ENCODE data around the gene DNAJC28. TPM values are rescaled to one million over a fixed set of nuclear protein-coding genes. Genes with fewer than 3 reads are reported as not detected.

DNAJC28 gene
- total and polyA plus RNA-seq, 9 of the 15 experiments (the other 6 are each of a cell fraction or from before 2014, with no cell fraction given) = 0.68 to 2.5 (median 1.1) TPM

- TF ChIP-seq CHD7 (IDR thresholded peaks at IDR 0.05; ENCODE audit: low read depth, low read length) (no peak), KDM2B (CRISPR knock-in tag; IDR thresholded peaks at IDR 0.05) (no peak), NR0B1 (IDR thresholded peaks at IDR 0.05; ENCODE audit: partially characterized antibody) (no peak), KDM4B (IDR thresholded peaks at IDR 0.05; ENCODE audit: borderline replicate concordance in 2 of 2, low read depth in 1 of 2) (peak in 1 of 2 experiments; percentile 49; a peak in 1 of 4 replicates), TAF7 (tag; IDR thresholded peaks at IDR 0.05) (peak; percentile 90), ZNF224 (CRISPR knock-in tag; IDR thresholded peaks at IDR 0.05) (no peak), JUNB (CRISPR knock-in tag; conservative IDR thresholded peaks at IDR 0.05) (no peak), AFF4 (CRISPR knock-in tag; IDR thresholded peaks at IDR 0.05) (peak; percentile 88), CBX3 (IDR thresholded peaks at IDR 0.05; ENCODE audit: borderline replicate concordance in 1 of 2, low read length in 2 of 2) (no peak)
These were observed 11.6 kb downstream of the DNAJC28 start, which contains the start of gene TMEM50B (continued) for GRCh38 chr21:33479679-33480480.

Data from K562 (cell line).